Skin of body (tissue), 2 donors: ENCODE data around the gene FREY1. TPM values are rescaled to one million over a fixed set of nuclear protein-coding genes. Genes with fewer than 3 reads are reported as not detected.

Experiments
- DNase-seq: peaks from one replicate; lab custom pipeline; 2025; lab: John Stamatoyannopoulos, UW
- total RNA-seq: library from RNA; depleted of rRNA; stranded (reverse); fragments of >200 nt; gene quantifications from one replicate; pipeline ENCODE4 v1.2.3, GENCODE V29; 2014

FREY1 gene
- total RNA-seq, 1 donor from 2014 or later: not detected

GRCh38 chr11:45928535-45929215 lies 21.6 kb upstream of the FREY1 start:
- DNase-seq: no peak

GRCh38 chr11:45927684-45928413 lies 20.8 kb upstream of the FREY1 start:
- DNase-seq: no peak

- DNase-seq: no peak
These were observed 20.2 kb upstream of the FREY1 start for GRCh38 chr11:45927332-45927683.

GRCh38 chr11:45926536-45927331 lies 19.7 kb upstream of the FREY1 start:
- no peak for DNase-seq

- DNase-seq: no peak
These were observed 18.9 kb upstream of the FREY1 start for GRCh38 chr11:45926001-45926401.

DNA sequence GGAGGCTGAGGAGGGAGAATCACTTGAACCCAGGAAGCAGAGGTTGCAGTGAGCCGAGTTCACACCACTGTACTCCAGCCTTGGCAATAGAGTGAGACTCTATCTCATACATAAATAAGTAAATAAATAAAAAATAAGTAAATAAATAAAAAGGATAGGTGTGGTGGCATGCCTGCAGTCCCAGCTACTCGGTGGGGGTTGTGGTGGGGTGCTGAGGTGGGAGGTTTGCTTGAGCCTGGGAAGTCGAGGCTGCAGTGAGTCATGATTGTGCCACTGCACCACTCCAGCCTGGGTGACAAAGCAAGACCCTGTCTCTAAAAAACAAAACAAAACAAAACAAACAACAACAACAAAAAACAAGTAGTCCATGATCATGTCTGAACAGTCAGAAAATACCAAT lies 18.5 kb upstream of the FREY1 start:
- DNase-seq: no peak

DNA sequence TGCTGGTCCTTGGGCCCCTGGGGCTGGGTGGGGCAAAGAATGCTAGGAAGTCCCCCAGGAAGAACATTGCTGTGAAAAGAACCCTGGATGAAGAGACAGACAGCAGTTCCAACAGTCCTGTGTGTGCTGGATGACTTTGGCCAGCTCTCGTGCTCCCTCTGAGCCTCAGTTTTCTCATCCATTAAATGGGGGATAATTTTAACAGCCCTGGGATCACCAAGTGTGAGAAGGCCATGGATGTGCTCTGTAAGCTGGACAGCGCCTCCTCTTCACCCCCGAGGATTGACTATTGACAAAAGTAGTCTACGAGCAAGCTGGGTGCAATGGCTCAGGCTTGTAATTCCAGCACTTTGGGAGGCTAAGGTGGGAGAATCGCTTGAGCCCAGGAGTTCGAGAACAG lies 17.9 kb upstream of the FREY1 start:
- DNase-seq: no peak

GRCh38 chr11:45924036-45924915 lies 17.2 kb upstream of the FREY1 start:
- no peak for DNase-seq

DNA sequence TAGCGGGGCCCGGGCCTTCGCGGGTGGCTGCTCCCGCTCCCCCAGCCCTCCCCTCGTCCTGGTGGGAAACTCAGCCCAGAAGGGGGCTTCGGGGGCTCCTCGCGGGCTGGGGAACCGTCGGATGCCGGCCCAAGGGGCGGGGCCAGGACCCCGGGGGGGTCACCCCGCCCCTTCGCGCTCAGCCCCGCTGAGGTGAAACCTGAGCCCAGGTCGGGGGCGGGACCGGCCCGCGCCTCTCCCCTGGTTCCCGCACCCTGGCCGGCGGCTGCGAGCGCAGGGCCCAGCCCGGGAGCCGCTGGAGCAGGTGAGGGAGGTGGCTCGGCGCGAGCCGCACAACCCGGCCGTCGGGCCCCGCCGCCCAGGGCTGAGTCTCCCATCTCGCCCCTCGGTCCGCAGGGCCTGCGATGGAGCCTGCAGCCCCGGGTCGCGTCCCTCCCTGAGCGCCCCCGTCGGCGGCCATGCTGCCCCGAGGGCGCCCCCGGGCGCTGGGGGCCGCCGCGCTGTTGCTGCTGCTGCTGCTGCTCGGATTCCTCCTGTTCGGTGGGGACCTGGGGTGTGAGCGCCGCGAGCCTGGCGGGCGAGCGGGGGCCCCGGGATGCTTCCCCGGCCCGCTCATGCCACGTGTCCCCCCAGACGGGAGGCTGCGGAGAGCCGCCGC lies 15.5 kb upstream of the FREY1 start, which contains the start of gene LARGE2:
Gene LARGE2, plus strand, starts transcription at position 232 of the 658 bp plus-strand sequence. Its CDS starts 227 bp downstream, at position 459.
- DNase-seq: no peak

- DNase-seq: no peak
These were observed 14.7 kb upstream of the FREY1 start for GRCh38 chr11:45921561-45922424.

- DNase-seq: no peak
These were observed 13.7 kb upstream of the FREY1 start for GRCh38 chr11:45920531-45921477.

GRCh38 chr11:45919806-45920530 lies 12.9 kb upstream of the FREY1 start:
- no peak for DNase-seq

DNA sequence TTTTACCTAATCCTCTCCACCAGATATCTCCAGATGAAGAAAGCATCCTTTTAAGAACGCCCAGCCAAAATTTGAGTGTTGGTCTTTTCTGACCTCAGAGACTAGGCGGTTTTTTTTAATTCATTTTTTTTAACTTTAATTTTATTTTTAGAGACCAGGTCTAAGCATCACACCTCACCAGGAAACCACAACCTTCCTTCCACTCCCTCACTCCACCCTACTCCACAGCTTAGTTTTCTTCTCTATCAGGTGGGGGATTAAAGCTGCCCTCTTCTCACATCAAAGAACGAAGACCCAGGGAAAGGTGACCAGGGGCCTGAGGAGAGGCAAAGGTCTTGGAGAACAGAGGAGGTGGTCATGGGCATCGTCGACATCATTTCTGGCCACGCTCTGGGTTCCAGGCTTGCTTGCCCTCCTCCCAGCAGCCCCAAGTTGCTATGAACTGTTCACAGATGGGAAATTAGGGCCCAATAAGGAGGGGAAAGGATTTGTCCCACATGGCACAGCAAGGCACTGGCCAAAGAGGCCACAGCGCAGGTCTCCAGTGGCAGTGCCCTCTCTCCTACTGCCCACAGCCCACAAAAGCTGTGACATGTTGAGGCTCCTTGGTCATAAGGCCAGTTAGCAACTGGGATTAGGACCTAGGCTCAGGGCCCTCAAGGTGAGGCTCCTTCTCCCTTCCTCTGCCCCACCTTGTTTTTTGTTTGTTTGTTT lies 12.0 kb upstream of the FREY1 start:
- no peak for DNase-seq

DNA sequence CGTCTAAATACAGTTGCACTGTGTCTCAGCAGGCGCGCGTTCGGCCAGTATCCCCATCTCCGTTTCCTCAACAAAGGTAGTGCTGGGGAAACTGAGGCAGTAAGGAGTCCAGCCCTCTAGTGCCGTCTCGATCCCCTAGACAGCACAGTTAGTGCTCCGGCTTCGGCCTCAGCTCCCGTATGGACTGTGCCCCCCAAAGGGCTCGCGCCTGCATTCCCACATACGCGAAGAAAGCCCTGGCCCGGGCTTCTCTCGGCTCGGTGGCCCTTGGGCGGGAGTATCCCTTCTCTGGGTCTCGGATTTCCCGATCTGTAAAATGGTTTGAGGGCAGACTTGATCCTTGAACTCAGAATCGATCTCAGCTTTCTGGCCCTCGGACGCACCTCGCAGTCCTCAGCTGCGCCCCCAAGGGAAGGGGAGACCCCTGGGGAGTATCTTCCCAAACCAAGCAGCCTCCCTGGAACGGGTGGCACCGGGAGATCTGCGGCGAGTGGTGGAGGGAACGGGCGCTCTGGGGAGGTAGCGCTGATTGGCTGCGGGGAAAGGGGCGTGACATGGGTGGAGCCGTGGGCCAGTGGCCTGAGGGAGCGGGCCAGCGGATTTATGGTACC lies 11.4 kb upstream of the FREY1 start:
- no peak for DNase-seq

DNA sequence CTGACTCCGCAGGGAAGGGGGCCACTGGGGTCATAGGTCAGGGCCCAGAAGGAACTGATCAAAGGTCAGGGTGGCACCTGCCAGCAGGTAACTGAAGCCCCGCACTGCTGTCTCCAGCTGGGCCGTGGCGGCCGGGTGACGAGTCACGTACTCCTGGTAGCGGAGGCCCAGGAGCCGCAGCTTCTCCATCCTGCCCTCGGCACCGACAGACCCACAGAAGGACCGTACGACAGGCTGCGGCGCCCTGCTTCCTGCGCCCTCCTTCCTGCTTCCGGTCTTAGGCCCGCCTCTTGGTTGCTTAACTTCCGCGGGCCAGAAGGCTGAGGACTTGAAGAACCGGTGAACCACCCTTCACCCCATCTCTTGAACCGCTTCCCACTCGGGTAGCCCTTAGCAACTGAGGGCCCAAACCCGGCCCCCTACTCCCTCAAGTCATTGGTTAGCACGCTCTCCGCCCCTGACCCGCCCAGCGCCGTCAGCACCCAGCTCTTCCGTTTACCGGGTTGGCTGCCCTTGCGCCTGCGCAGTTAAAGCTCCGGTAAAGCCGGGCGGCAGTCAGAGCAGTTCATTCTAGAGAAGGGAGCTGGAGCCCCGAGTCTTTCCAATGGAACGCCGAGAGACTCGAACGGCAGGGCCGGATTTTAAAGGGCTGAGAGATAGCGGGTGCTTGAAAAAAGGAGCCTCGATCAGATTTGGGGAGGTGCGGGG lies 10.7 kb upstream of the FREY1 start, which contains the start of gene PEX16:
Gene PEX16, minus strand, starts transcription at position 255 of the 708 bp plus-strand sequence. Its CDS starts 66 bp downstream, at position 189.
- DNase-seq: peak; percentile 98

DNA sequence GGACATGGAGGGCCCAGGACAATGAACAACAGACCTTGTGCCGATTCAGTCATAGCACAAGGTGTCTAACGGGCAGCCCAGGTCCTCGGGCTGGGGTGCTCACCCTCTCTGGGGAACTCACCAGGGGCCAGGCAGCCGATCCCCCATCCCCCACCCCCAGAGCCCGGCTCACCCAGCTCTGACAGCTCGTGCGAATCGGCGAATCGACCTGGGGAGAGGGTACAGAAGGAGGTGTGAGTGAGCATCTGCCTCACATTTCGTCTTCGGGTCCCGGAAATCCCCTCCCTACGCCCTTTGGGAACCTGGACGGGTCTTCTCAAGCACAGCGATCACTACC lies 10.2 kb upstream of the FREY1 start:
- no peak for DNase-seq
